NCI-H2196 (cell line): ENCODE measurements around the gene SLC12A2.

Experiments used
- DNase-seq: peaks from one replicate; lab custom pipeline; 2025; ENCODE audit not compliant: unreplicated experiment; lab: John Stamatoyannopoulos, UW

SLC12A2 gene

GRCh38 chr5:128083033-128083810 is at the start of gene SLC12A2:
TSS of gene SLC12A2 (plus strand) at chr5:128083766. CDS start at chr5:128083955, 189 bp downstream.
- peak; percentile 89 for DNase-seq

GRCh38 chr5:128035689-128036088 is 47.9 kb upstream of the SLC12A2 start:
- no peak for DNase-seq

GRCh38 chr5:128036950-128037349 is 46.6 kb upstream of the SLC12A2 start:
- no peak for DNase-seq

GRCh38 chr5:128038643-128039042 is 44.9 kb upstream of the SLC12A2 start:
- DNase-seq = no peak

GRCh38 chr5:128040927-128041326 is 42.6 kb upstream of the SLC12A2 start:
- DNase-seq = no peak

- no peak for DNase-seq
These were observed 30.8 kb upstream of the SLC12A2 start for GRCh38 chr5:128052780-128053179.

GRCh38 chr5:128053291-128053954 is 30.1 kb upstream of the SLC12A2 start:
- no peak for DNase-seq

GRCh38 chr5:128060644-128061385 is 22.8 kb upstream of the SLC12A2 start:
- DNase-seq = no peak

GRCh38 chr5:128062172-128062746 is 21.3 kb upstream of the SLC12A2 start:
- no peak for DNase-seq

GRCh38 chr5:128074171-128074570 is 9.4 kb upstream of the SLC12A2 start:
- DNase-seq = no peak

- DNase-seq = no peak
These were observed 8.6 kb upstream of the SLC12A2 start for GRCh38 chr5:128074953-128075352.

GRCh38 chr5:128077526-128077925 is 6.0 kb upstream of the SLC12A2 start:
- DNase-seq = no peak

- no peak for DNase-seq
These were observed 2.3 kb upstream of the SLC12A2 start for GRCh38 chr5:128081111-128081851.

- peak; percentile 68 for DNase-seq
These were observed 974 bp upstream of the SLC12A2 start for GRCh38 chr5:128082551-128083032.

- no peak for DNase-seq
These were observed 253 bp downstream of the SLC12A2 start for GRCh38 chr5:128083811-128084227.

GRCh38 chr5:128084228-128085167 is 932 bp downstream of the SLC12A2 start:
- no peak for DNase-seq

- DNase-seq = no peak
These were observed 1.8 kb downstream of the SLC12A2 start for GRCh38 chr5:128085413-128085812.

GRCh38 chr5:128091579-128091978 is 8.0 kb downstream of the SLC12A2 start:
- DNase-seq = no peak

GRCh38 chr5:128092144-128092543 is 8.6 kb downstream of the SLC12A2 start:
- DNase-seq = no peak
